Upper lobe of left lung (tissue), 6 donors: ENCODE results near the gene GBE1. TPM values are rescaled to one million over a fixed set of nuclear protein-coding genes. Genes with fewer than 3 reads are reported as not detected.

ENCODE experiments used
- ATAC-seq, 2 donors: fragments of 200-7000 bp; cut with Tn5 transposase; one replicate each; pipeline ENCODE4 v1.9.1; 2022; ENCODE audit warnings: mild to moderate bottlenecking in 2 of 2, moderate library complexity in 2 of 2; ENCODE audit not compliant: low FRiP score in 2 of 2
- DNase-seq, 2 donors: peaks; one replicate each; pipeline ENCODE4 v3.0.0-alpha.2; 2019 to 2020
- H3K27ac ChIP-seq, 4 donors: fragments of 200-600 bp; sonication (generic); one replicate each; pipeline ENCODE4 v1.5.1; 2016 to 2019
- H3K27me3 ChIP-seq, 4 donors: fragments of 200-600 bp; sonication (generic); one replicate each; pipeline ENCODE4 v1.5.1; 2017 to 2019
- H3K36me3 ChIP-seq, 4 donors: fragments of 200-600 bp; sonication (generic); one replicate each; pipeline ENCODE4 v1.5.1; 2016 to 2019
- H3K4me1 ChIP-seq, 4 donors: fragments of 200-600 bp; sonication (generic); one replicate each; pipeline ENCODE4 v1.5.1; 2018 to 2019
- H3K4me3 ChIP-seq, 4 donors: fragments of 200-600 bp; sonication (generic); one replicate each; pipeline ENCODE4 v1.5.1; 2017 to 2019; ENCODE audit warnings: mild to moderate bottlenecking in 2 of 4, moderate library complexity in 1 of 4
- H3K9me3 ChIP-seq, 4 donors: fragments of 200-600 bp; sonication (generic); one replicate each; pipeline ENCODE4 v1.5.1; 2018 to 2019
- EP300 ChIP-seq, 4 donors: sonication (generic); formaldehyde crosslinking; IDR thresholded peaks; one replicate each; pipeline ENCODE4 v1.5.1; 2017; ENCODE audit warnings: antibody characterized with exemption in 4 of 4, control low read depth in 2 of 4
- POLR2A ChIP-seq, 4 donors: fragments of 450-650 bp; IDR thresholded peaks; one replicate each; pipeline ENCODE4 v1.5.1; 2016 to 2017; ENCODE audit warnings: antibody characterized with exemption in 4 of 4, mild to moderate bottlenecking in 2 of 4
- POLR2AphosphoS5 ChIP-seq, 2 donors: sonication (generic); formaldehyde crosslinking; IDR thresholded peaks; one replicate each; pipeline ENCODE4 v1.5.1; 2017; ENCODE audit warnings: antibody characterized with exemption in 2 of 2
- WGBS, 2 donors: methylation state at CpG; one replicate each; pipeline ENCODE4 v1.1.5; 2017 to 2018; 5-methylcytosine and 5-hydroxymethylcytosine counted together
- total RNA-seq, 6 donors: library from RNA; depleted of rRNA in 4 of 6; stranded (reverse); fragments of >200 nt in 4 of 6; gene quantifications; one replicate each; pipeline versions ENCODE4 v1.1.0 to v1.2.1, GENCODE V29; 2016 to 2021
- TF ChIP-seq, protein P1 (sequence below), 6 experiments: fragments of 450-650 bp in 4 of 6; fragments of 200-600 bp in 2 of 6; sonication (generic) in 2 of 6; IDR thresholded peaks; one replicate each; pipeline ENCODE4 v1.5.1; 2016 to 2019; ENCODE audit warnings: antibody characterized with exemption in 6 of 6
- donor health status: DM: no; HTN: no; CAD: no; lungs with moderate emphysema.
- donor health status: DM: no; HTN: yes; CAD: no; lungs with severe emphysema.

GBE1 gene
- total RNA-seq, 6 donors from 2014 or later = 19.9 to 40.9 (median 27.5) TPM

- 95 to 98% methylated on average over 5 of the region's 5 CpGs for WGBS, 2 donors
- TF ChIP-seq POLR2AphosphoS5 (IDR thresholded peaks at IDR 0.05) = no peak
- no peak for TF ChIP-seq EP300 (IDR thresholded peaks at IDR 0.05)
- TF ChIP-seq POLR2A (IDR thresholded peaks at IDR 0.05) = no peak
- TF ChIP-seq, protein P1, sequence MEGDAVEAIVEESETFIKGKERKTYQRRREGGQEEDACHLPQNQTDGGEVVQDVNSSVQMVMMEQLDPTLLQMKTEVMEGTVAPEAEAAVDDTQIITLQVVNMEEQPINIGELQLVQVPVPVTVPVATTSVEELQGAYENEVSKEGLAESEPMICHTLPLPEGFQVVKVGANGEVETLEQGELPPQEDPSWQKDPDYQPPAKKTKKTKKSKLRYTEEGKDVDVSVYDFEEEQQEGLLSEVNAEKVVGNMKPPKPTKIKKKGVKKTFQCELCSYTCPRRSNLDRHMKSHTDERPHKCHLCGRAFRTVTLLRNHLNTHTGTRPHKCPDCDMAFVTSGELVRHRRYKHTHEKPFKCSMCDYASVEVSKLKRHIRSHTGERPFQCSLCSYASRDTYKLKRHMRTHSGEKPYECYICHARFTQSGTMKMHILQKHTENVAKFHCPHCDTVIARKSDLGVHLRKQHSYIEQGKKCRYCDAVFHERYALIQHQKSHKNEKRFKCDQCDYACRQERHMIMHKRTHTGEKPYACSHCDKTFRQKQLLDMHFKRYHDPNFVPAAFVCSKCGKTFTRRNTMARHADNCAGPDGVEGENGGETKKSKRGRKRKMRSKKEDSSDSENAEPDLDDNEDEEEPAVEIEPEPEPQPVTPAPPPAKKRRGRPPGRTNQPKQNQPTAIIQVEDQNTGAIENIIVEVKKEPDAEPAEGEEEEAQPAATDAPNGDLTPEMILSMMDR (IDR thresholded peaks at IDR 0.05) = no peak
- Histone ChIP-seq H3K27ac (no peak overlapping the region), H3K36me3 (peaks cover 0 to 20% (median under 1%) of the 10 kb centered on the region in 4 donors), H3K27me3 (no peaks in the 10 kb centered on the region), H3K4me1 (no peaks in the 10 kb centered on the region), H3K4me3 (no peak overlapping the region), H3K9me3 (no peaks in the 10 kb centered on the region)
- no peak for ATAC-seq
- DNase-seq = no peak
Measured at GRCh38 chr3:81592101-81592500, 169.3 kb downstream of the GBE1 start.

DNA sequence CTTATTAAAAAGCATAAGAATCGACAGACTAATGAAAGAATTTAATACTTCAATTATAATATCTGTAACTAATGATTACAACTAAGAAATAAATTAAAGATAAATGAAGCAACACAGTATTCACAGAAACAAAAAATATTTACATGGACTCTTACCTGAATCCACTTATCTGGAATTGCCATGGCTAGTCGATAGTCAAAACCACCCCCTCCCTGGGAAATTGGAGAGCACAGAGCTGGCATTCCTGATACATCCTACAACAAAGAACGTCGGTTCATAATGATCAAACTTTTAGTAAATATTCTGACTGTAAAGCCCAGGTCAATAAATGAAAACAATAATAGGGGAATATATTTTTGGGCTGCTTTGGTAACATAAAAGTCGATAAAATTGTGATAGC lies 175.5 kb downstream of the GBE1 start:
- WGBS, 2 donors = 94 to 96% methylated on average over 5 of the region's 5 CpGs
- no peak for ATAC-seq
- no peaks in the 10 kb centered on the region for H3K36me3 ChIP-seq

DNA sequence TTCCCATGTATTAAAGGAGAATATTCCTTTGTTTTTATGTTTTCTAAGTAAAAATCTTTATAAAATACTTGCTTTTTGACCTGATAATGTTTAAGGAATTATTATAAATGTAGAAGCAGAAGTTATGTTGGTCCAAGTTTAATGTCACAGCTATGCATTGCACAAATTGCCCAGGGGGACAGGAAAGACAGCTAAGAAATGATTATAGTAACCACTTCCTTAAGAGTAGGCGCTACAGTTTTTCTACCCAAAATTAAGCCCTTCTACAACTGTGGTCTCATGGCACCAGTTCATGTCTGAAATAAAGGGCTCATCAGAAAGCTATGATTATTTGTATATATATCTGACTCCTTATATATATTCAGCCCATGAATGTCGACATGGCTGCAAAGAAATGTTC lies 176.4 kb downstream of the GBE1 start:
- Histone ChIP-seq H3K27ac (no peak overlapping the region), H3K4me3 (no peak overlapping the region), H3K36me3 (no peaks in the 10 kb centered on the region), H3K4me1 (no peaks in the 10 kb centered on the region), H3K27me3 (no peaks in the 10 kb centered on the region), H3K9me3 (no peaks in the 10 kb centered on the region)
- no peak for DNase-seq
- 74 to 80% methylated on average over 2 of the region's 2 CpGs for WGBS, 2 donors
- TF ChIP-seq POLR2A (IDR thresholded peaks at IDR 0.05) (no peak), POLR2AphosphoS5 (IDR thresholded peaks at IDR 0.05) (no peak), EP300 (IDR thresholded peaks at IDR 0.05) (no peak)
- TF ChIP-seq, protein P1 (IDR thresholded peaks at IDR 0.05) = no peak
- ATAC-seq = no peak

More for the DNA sequence above, 175.5 kb downstream of the GBE1 start:
- TF ChIP-seq, protein P1 (IDR thresholded peaks at IDR 0.05) = no peak
- Histone ChIP-seq H3K27ac (no peak overlapping the region), H3K4me3 (no peak overlapping the region), H3K4me1 (no peaks in the 10 kb centered on the region), H3K27me3 (no peaks in the 10 kb centered on the region), H3K9me3 (no peaks in the 10 kb centered on the region)
- no peak for DNase-seq

DNA sequence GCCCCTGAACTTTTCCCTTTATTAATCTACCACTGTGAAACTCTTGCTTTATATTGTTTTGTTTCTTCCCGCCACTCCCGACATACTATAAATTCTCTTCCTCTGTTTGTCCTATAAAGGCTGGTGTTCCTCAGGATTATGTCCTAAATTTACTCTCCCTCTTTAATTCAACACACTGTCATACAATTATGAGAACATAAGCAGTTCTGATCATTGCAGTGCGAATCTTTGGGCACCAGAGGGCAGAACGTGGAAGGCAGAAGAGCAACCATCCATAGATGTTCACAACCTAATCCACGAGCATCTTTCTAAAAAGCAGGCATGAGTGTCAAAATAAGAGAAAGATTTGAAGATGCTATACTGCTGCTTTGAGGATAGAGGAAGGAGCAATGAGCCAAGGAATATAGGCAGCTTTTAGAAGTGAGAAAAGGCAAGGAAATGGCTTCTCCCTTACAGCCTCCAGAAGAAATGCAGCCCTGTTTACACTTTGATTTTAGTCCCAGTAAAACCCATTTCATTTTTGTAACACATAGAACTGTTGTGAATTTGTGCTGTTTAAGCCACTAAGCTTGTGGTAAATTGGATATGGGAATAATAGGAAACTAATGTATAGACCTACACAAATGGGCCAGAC lies 179.4 kb downstream of the GBE1 start:
- TF ChIP-seq, protein P1 (IDR thresholded peaks at IDR 0.05) = peak in 5 of 6 experiments; percentile 22 to 52 (median 35)
- no peak for TF ChIP-seq EP300 (IDR thresholded peaks at IDR 0.05)
- Histone ChIP-seq H3K4me1 (no peaks in the 10 kb centered on the region), H3K27me3 (no peaks in the 10 kb centered on the region), H3K27ac (no peak overlapping the region), H3K36me3 (peaks cover 0 to 7% (median 0%) of the 10 kb centered on the region in 4 donors), H3K4me3 (no peak overlapping the region), H3K9me3 (no peaks in the 10 kb centered on the region)
- WGBS, 2 donors = 43 to 48% methylated on average over 5 of the region's 5 CpGs
- DNase-seq = no peak
- ATAC-seq = no peak

- H3K36me3 ChIP-seq = peaks cover 0 to 11% (median 0%) of the 10 kb centered on the region in 4 donors
- H3K27me3 ChIP-seq = no peaks in the 10 kb centered on the region
- DNase-seq (no peak), ATAC-seq (no peak)
- 68 to 81% methylated on average over 5 of the region's 5 CpGs for WGBS, 2 donors
- H3K27ac ChIP-seq = no peak overlapping the region
- H3K9me3 ChIP-seq = no peaks in the 10 kb centered on the region
- no peaks in the 10 kb centered on the region for H3K4me1 ChIP-seq
- no peak overlapping the region for H3K4me3 ChIP-seq
- TF ChIP-seq POLR2A (IDR thresholded peaks at IDR 0.05) = no peak
- TF ChIP-seq, protein P1 (IDR thresholded peaks at IDR 0.05) = no peak
- TF ChIP-seq EP300 (IDR thresholded peaks at IDR 0.05) = no peak
- TF ChIP-seq POLR2AphosphoS5 (IDR thresholded peaks at IDR 0.05) = no peak
Measured at GRCh38 chr3:81580355-81580754, 181.1 kb downstream of the GBE1 start.
